ENCODE results near the gene MBD3. TPM values are rescaled to one million over a fixed set of nuclear protein-coding genes. Genes with fewer than 3 reads are reported as not detected.

The MBD3 gene
- total RNA-seq, 1 donor from 2014 or later, result 34.2 TPM

GRCh38 chr19:1556390-1557070 is 36.1 kb downstream of the MBD3 start:
- H3K27me3 Mint-ChIP-seq (ENCODE audit: insufficient read depth, low read depth), result peaks cover 5% of the 10 kb centered on the region
- Histone ChIP-seq H3K4me3 (no peak overlapping the region), H3K27ac (no peak overlapping the region), H3K4me2 (no peak overlapping the region), H3K4me1 (no peaks in the 10 kb centered on the region), H4K20me1 (ENCODE audit: low read depth) (peaks cover 66% of the 10 kb centered on the region), H2AFZ (replicated peaks) (no peak overlapping the region), H3K9me3 (ENCODE audit: low read depth) (no peaks in the 10 kb centered on the region), H3K9ac (no peak overlapping the region), H3K79me2 (ENCODE audit: low read depth) (peaks cover 48% of the 10 kb centered on the region), H3K27me3 (no peaks in the 10 kb centered on the region), H3K36me3 (no peaks in the 10 kb centered on the region), H3F3A (ENCODE audit: low read depth) (peaks cover 16% of the 10 kb centered on the region)
- H3K36me3 Mint-ChIP-seq, result peaks cover 6% of the 10 kb centered on the region
- no peak overlapping the region for H3K27ac Mint-ChIP-seq
- no peak for DNase-seq (ENCODE audit: low spot score)
- TF ChIP-seq EZH2phosphoT487 (IDR thresholded peaks at IDR 0.05), result no peak
- TF ChIP-seq EZH2 (IDR thresholded peaks at IDR 0.05), result no peak
- TF ChIP-seq CTCF (IDR thresholded peaks at IDR 0.05), result no peak
- no peak overlapping the region for H3K4me3 Mint-ChIP-seq
- peaks cover 14% of the 10 kb centered on the region for H3K4me1 Mint-ChIP-seq
- H3K9me3 Mint-ChIP-seq, result no peaks in the 10 kb centered on the region

- Histone ChIP-seq H3K36me3 (no peaks in the 10 kb centered on the region), H3K9me3 (ENCODE audit: low read depth) (no peaks in the 10 kb centered on the region), H2AFZ (replicated peaks) (no peak overlapping the region), H3K9ac (no peak overlapping the region), H4K20me1 (ENCODE audit: low read depth) (peaks cover 58% of the 10 kb centered on the region), H3F3A (ENCODE audit: low read depth) (peaks cover 13% of the 10 kb centered on the region), H3K4me3 (no peak overlapping the region), H3K27ac (no peak overlapping the region), H3K79me2 (ENCODE audit: low read depth) (peaks cover 40% of the 10 kb centered on the region), H3K4me1 (no peaks in the 10 kb centered on the region), H3K4me2 (no peak overlapping the region), H3K27me3 (no peaks in the 10 kb centered on the region)
- Mint-ChIP-seq H3K4me1 (peaks cover 14% of the 10 kb centered on the region), H3K27me3 (ENCODE audit: insufficient read depth, low read depth) (peaks cover 7% of the 10 kb centered on the region), H3K4me3 (no peak overlapping the region), H3K9me3 (no peaks in the 10 kb centered on the region), H3K36me3 (peaks cover 6% of the 10 kb centered on the region), H3K27ac (no peak overlapping the region)
- DNase-seq (ENCODE audit: low spot score), result no peak
- TF ChIP-seq EZH2 (IDR thresholded peaks at IDR 0.05), result no peak
- TF ChIP-seq EZH2phosphoT487 (IDR thresholded peaks at IDR 0.05), result no peak
- TF ChIP-seq CTCF (IDR thresholded peaks at IDR 0.05), result no peak
These were observed 36.9 kb downstream of the MBD3 start for GRCh38 chr19:1555487-1556389.

DNA sequence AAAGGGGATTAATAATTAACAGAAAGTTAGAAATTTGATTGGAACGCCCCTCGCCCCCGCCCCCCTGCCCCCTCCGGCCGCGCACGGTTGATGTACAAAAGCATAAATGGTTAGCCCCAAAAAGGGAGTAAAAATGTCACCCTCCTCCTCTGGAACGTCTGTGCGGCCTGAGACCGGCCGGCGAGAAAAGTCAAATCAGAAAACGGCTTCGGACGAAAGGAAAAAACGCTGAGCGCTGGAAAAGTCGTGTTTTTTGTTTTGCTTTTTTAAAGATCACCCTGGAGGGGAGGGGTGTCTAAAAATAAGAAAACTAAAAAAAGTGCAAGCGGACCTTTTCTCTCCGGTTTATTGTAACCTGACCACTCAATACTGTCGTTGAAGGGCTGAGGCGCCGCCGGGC is 37.7 kb downstream of the MBD3 start:
- H3K79me2 ChIP-seq (ENCODE audit: low read depth), result peaks cover 32% of the 10 kb centered on the region
- peaks cover 6% of the 10 kb centered on the region for H3K36me3 Mint-ChIP-seq
- H3K36me3 ChIP-seq, result no peaks in the 10 kb centered on the region
- peaks cover 7% of the 10 kb centered on the region for H3K27me3 Mint-ChIP-seq (ENCODE audit: insufficient read depth, low read depth)
- no peaks in the 10 kb centered on the region for H3K4me1 ChIP-seq
- no peaks in the 10 kb centered on the region for H3K9me3 Mint-ChIP-seq
- H3F3A ChIP-seq (ENCODE audit: low read depth), result peaks cover 11% of the 10 kb centered on the region
- no peak overlapping the region for H3K4me2 ChIP-seq
- H4K20me1 ChIP-seq (ENCODE audit: low read depth), result peaks cover 50% of the 10 kb centered on the region
- no peak overlapping the region for H3K4me3 ChIP-seq
- DNase-seq (ENCODE audit: low spot score), result no peak
- TF ChIP-seq EZH2phosphoT487 (IDR thresholded peaks at IDR 0.05) (no peak), EZH2 (IDR thresholded peaks at IDR 0.05) (no peak), CTCF (IDR thresholded peaks at IDR 0.05) (no peak)
- no peaks in the 10 kb centered on the region for H3K9me3 ChIP-seq (ENCODE audit: low read depth)
- H3K4me1 Mint-ChIP-seq, result peaks cover 14% of the 10 kb centered on the region
- H3K9ac ChIP-seq, result no peak overlapping the region
- no peak overlapping the region for H3K27ac ChIP-seq
- H3K27me3 ChIP-seq, result no peaks in the 10 kb centered on the region
- H2AFZ ChIP-seq (replicated peaks), result no peak overlapping the region
- no peak overlapping the region for H3K27ac Mint-ChIP-seq
- H3K4me3 Mint-ChIP-seq, result no peak overlapping the region
